PFSK-1 (cell line): ENCODE data around the gene FGD3.

Experiments used
- POLR2AphosphoS5 ChIP-seq: IDR thresholded peaks from 2 replicates; pipeline ENCODE4 v1.6.1; 2012; ENCODE audit warnings: low read depth, mild to moderate bottlenecking, control low read depth, low read length, moderate library complexity
- SIN3A ChIP-seq: IDR thresholded peaks from 2 replicates; pipeline ENCODE4 v1.6.1; 2012; ENCODE audit warnings: mild to moderate bottlenecking, low read length, moderate library complexity, borderline replicate concordance; ENCODE audit not compliant: insufficient read depth
- TAF1 ChIP-seq: IDR thresholded peaks from 2 replicates; pipeline ENCODE4 v1.6.1; 2012; ENCODE audit warnings: low read length, control low read depth, borderline replicate concordance; ENCODE audit not compliant: insufficient read depth

- TF ChIP-seq SIN3A (no peak), POLR2AphosphoS5 (no peak), TAF1 (no peak)
Measured at GRCh38 chr9:92961627-92962302, 14.4 kb downstream of the FGD3 start.
